ENCODE measurements around the gene FBXO33.

Gene FBXO33

GRCh38 chr14:39384177-39384576 is 48.1 kb downstream of the FBXO33 start:
- TF ChIP-seq CTCF (conservative IDR thresholded peaks at IDR 0.05), result no peak
- H3K27ac ChIP-seq, result no peak overlapping the region

- no peak overlapping the region for H3K27ac ChIP-seq
- no peak for TF ChIP-seq CTCF (conservative IDR thresholded peaks at IDR 0.05)
These were observed 48.5 kb downstream of the FBXO33 start for GRCh38 chr14:39383741-39384140.

GRCh38 chr14:39383026-39383660 is 49.1 kb downstream of the FBXO33 start:
- no peak for TF ChIP-seq CTCF (conservative IDR thresholded peaks at IDR 0.05)
- H3K27ac ChIP-seq, result no peak overlapping the region

- TF ChIP-seq CTCF (conservative IDR thresholded peaks at IDR 0.05), result no peak
- H3K27ac ChIP-seq, result no peak overlapping the region
These were observed 49.8 kb downstream of the FBXO33 start for GRCh38 chr14:39382463-39382862.

- TF ChIP-seq CTCF (conservative IDR thresholded peaks at IDR 0.05), result no peak
- H3K27ac ChIP-seq, result no peak overlapping the region
These were observed 50.9 kb downstream of the FBXO33 start for GRCh38 chr14:39381366-39381765.

GRCh38 chr14:39376667-39377403 is 55.4 kb downstream of the FBXO33 start:
- H3K27ac ChIP-seq, result no peak overlapping the region
- no peak for TF ChIP-seq CTCF (conservative IDR thresholded peaks at IDR 0.05)

- no peak for TF ChIP-seq CTCF (conservative IDR thresholded peaks at IDR 0.05)
- no peak overlapping the region for H3K27ac ChIP-seq
These were observed 57.4 kb downstream of the FBXO33 start for GRCh38 chr14:39374851-39375250.

Data from VCaP (cell line).